Measurements from ENCODE around the gene SLC35A3. TPM values are rescaled to one million over a fixed set of nuclear protein-coding genes. Genes with fewer than 3 reads are reported as not detected.
A peak's percentile ranks its signal among the peaks of the same experiment; 100 is the strongest.

Gene SLC35A3
- total RNA-seq, 1 donor = 24.6 TPM

- Histone ChIP-seq H3K4me1 (ENCODE audit: insufficient read depth, low read length) (no peaks in the 10 kb centered on the region), H3K4me3 (ENCODE audit: insufficient read depth, low read length) (no peak overlapping the region), H3K27me3 (ENCODE audit: insufficient read depth, low read length) (no peaks in the 10 kb centered on the region), H3K36me3 (ENCODE audit: insufficient read depth, low read length) (no peaks in the 10 kb centered on the region), H3K79me2 (ENCODE audit: insufficient read depth, low read length) (peaks cover 41% of the 10 kb centered on the region), H4K20me1 (ENCODE audit: insufficient read depth, low read length) (peaks cover 6% of the 10 kb centered on the region), H2AFZ (ENCODE audit: low read length) (no peak overlapping the region), H3K27ac (ENCODE audit: low read depth, low read length) (no peak overlapping the region), H3K9me3 (ENCODE audit: low read depth, low read length) (no peaks in the 10 kb centered on the region), H3K4me2 (ENCODE audit: insufficient read depth, low read length) (no peak overlapping the region)
- no peak for TF ChIP-seq CTCF (IDR thresholded peaks at IDR 0.05; ENCODE audit: extremely low read depth, low read depth, low read length)
- DNase-seq (ENCODE audit: insufficient read length, low spot score, missing footprints) = no peak
Measured at GRCh38 chr1:100001462-100001861, 31.7 kb downstream of the SLC35A3 start.

GRCh38 chr1:100005424-100005823 is 35.6 kb downstream of the SLC35A3 start:
- H4K20me1 ChIP-seq (ENCODE audit: insufficient read depth, low read length) = peaks cover 6% of the 10 kb centered on the region
- H3K27me3 ChIP-seq (ENCODE audit: insufficient read depth, low read length) = no peaks in the 10 kb centered on the region
- peaks cover 39% of the 10 kb centered on the region for H3K79me2 ChIP-seq (ENCODE audit: insufficient read depth, low read length)
- H3K4me3 ChIP-seq (ENCODE audit: insufficient read depth, low read length) = no peak overlapping the region
- no peak for TF ChIP-seq CTCF (IDR thresholded peaks at IDR 0.05; ENCODE audit: extremely low read depth, low read depth, low read length)
- H3K36me3 ChIP-seq (ENCODE audit: insufficient read depth, low read length) = no peaks in the 10 kb centered on the region
- no peak overlapping the region for H3K27ac ChIP-seq (ENCODE audit: low read depth, low read length)
- H3K9me3 ChIP-seq (ENCODE audit: low read depth, low read length) = no peaks in the 10 kb centered on the region
- no peaks in the 10 kb centered on the region for H3K4me1 ChIP-seq (ENCODE audit: insufficient read depth, low read length)
- DNase-seq (ENCODE audit: insufficient read length, low spot score, missing footprints) = no peak
- H2AFZ ChIP-seq (ENCODE audit: low read length) = no peak overlapping the region
- H3K4me2 ChIP-seq (ENCODE audit: insufficient read depth, low read length) = no peak overlapping the region

- Histone ChIP-seq H3K27me3 (ENCODE audit: insufficient read depth, low read length) (no peaks in the 10 kb centered on the region), H3K27ac (ENCODE audit: low read depth, low read length) (no peak overlapping the region), H3K4me2 (ENCODE audit: insufficient read depth, low read length) (no peak overlapping the region), H3K36me3 (ENCODE audit: insufficient read depth, low read length) (no peaks in the 10 kb centered on the region), H2AFZ (ENCODE audit: low read length) (no peak overlapping the region), H4K20me1 (ENCODE audit: insufficient read depth, low read length) (peaks cover 6% of the 10 kb centered on the region), H3K4me3 (ENCODE audit: insufficient read depth, low read length) (no peak overlapping the region), H3K9me3 (ENCODE audit: low read depth, low read length) (no peaks in the 10 kb centered on the region), H3K79me2 (ENCODE audit: insufficient read depth, low read length) (peaks cover 30% of the 10 kb centered on the region), H3K4me1 (ENCODE audit: insufficient read depth, low read length) (no peaks in the 10 kb centered on the region)
- TF ChIP-seq CTCF (IDR thresholded peaks at IDR 0.05; ENCODE audit: extremely low read depth, low read depth, low read length) = no peak
- peak; percentile 5 for DNase-seq (ENCODE audit: insufficient read length, low spot score, missing footprints)
Measured at GRCh38 chr1:100006688-100007087, 36.9 kb downstream of the SLC35A3 start.

GRCh38 chr1:100009458-100009857 is 39.7 kb downstream of the SLC35A3 start:
- no peaks in the 10 kb centered on the region for H3K27me3 ChIP-seq (ENCODE audit: insufficient read depth, low read length)
- no peaks in the 10 kb centered on the region for H3K36me3 ChIP-seq (ENCODE audit: insufficient read depth, low read length)
- no peaks in the 10 kb centered on the region for H3K9me3 ChIP-seq (ENCODE audit: low read depth, low read length)
- no peak overlapping the region for H3K4me3 ChIP-seq (ENCODE audit: insufficient read depth, low read length)
- no peaks in the 10 kb centered on the region for H3K4me1 ChIP-seq (ENCODE audit: insufficient read depth, low read length)
- H3K4me2 ChIP-seq (ENCODE audit: insufficient read depth, low read length) = no peak overlapping the region
- H3K27ac ChIP-seq (ENCODE audit: low read depth, low read length) = no peak overlapping the region
- H2AFZ ChIP-seq (ENCODE audit: low read length) = no peak overlapping the region
- peak; percentile 4 for DNase-seq (ENCODE audit: insufficient read length, low spot score, missing footprints)
- TF ChIP-seq CTCF (IDR thresholded peaks at IDR 0.05; ENCODE audit: extremely low read depth, low read depth, low read length) = no peak
- H3K79me2 ChIP-seq (ENCODE audit: insufficient read depth, low read length) = peaks cover 13% of the 10 kb centered on the region
- H4K20me1 ChIP-seq (ENCODE audit: insufficient read depth, low read length) = peaks cover 6% of the 10 kb centered on the region

Data from osteoblast (primary cell).